Suppressor macrophage treated with lipopolysaccharide for 1 hour (primary cell): ENCODE measurements around the gene CNTLN.

Source experiments
- DNase-seq, 3 donors: peaks; one replicate each; pipeline ENCODE4 v3.0.0-alpha.2; 2020 to 2022

CNTLN gene

DNA sequence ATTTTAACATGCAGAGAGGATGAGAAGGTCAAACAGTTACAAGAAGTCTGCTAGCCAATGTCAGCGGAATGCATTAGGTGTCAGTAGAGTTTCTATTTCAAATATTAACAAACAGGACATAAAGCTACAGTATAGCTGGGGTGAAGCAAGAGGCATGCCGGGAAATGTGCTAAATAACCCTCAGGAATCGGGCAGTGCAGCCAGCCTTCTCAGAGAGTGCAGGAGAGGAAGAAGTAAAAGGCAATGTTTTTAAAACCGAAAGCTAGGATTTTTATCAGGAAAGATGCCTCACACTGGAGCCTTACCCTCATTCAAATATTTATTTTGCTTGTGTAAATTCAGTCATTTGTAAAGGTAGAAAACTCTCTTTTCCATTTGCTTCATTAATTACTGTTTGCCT, 384.9 kb downstream of the CNTLN start:
- DNase-seq: peak in 1 of 3 donors; percentile 6

DNA sequence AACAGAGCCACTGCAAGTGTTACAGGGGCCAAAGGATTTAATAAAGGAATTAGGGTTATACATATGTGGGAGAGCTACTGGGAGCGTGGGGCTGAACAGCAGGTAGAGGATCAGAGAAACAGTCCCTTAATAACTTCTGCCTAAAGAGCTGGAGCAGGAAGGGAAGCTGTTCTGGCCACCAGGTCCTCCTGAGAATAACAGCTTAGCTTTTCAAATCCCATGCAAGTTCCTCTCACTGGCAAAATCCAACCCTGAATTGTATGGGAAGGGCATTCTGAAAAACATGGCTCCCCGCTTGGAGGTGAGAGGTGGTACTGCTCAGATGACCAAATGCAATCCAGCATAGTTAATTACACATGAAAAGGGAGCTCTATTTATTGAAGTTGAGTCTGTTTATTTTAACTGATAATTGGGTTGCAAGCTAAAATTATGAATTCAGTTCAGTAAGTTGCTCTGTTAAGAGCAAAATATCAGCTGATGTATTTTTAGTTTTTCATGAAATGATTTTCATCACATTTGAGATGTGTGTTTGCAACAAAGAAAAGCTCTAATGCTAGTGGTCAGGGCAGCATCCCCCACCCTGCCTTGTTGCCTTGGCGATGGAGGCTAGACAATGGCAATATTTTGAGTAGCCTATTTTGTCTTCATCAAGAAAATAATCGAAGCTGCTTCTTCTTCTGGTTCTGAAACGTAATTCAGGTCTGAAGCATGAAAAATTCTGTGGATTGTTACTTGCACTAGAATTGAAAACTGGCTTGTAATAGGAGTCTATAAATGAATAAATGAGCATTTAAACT, 385.6 kb downstream of the CNTLN start:
- no peak for DNase-seq

GRCh38 chr9:17521100-17521855, 386.4 kb downstream of the CNTLN start:
- no peak for DNase-seq

DNA sequence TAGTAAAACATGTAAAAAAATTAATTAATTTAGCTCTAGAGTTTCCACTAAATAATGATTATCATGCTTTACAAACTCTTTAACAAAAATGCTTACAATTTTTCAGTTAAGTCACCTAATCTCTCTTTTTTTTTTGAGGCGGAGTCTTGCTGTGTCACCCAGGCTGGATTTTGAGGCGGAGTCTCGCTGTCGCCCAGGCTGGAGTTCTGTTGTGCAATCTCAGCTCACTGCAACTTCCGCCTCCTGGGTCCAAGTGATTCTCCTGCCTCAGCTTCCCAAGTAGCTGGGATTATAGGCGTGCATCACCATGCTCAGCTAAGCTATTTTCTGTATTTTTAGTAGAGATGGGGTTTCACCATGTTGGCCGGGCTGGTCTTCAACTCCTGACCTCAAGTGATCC, 391.9 kb downstream of the CNTLN start:
- DNase-seq: peak; percentile 26 to 34 (median 30)

- peak in 2 of 3 donors; percentile 21 to 22 for DNase-seq
These were observed 394.0 kb downstream of the CNTLN start for GRCh38 chr9:17528859-17529258.

DNA sequence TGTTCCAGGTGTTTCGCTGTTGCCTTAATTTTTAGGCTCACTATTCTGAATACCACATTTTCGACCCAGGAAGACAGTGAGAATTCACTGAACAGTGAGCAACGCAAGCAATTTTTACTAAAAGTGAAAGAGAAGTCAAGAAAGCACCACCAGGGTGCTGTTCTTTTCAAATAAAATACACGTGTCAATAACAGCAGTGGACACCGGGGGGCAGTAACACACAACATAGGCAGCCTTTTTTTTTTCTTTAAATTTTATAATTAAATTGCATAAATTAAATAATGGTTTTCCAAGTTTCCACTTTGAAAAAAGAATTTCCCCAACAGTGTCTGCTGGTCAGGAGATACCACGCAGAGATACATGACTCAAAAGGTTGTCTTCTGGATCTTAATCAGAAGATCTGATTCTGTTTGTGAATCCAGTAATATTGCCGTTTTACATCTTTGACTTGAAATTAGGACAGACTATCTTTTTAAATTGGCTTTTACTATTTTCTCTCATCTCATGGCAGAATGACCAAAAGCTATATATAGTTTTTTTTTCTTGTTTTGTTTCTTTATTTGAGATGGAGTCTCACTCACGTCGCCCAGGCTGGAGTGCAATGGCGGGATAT, 396.9 kb downstream of the CNTLN start:
- peak; percentile 53 to 67 (median 62) for DNase-seq

DNA sequence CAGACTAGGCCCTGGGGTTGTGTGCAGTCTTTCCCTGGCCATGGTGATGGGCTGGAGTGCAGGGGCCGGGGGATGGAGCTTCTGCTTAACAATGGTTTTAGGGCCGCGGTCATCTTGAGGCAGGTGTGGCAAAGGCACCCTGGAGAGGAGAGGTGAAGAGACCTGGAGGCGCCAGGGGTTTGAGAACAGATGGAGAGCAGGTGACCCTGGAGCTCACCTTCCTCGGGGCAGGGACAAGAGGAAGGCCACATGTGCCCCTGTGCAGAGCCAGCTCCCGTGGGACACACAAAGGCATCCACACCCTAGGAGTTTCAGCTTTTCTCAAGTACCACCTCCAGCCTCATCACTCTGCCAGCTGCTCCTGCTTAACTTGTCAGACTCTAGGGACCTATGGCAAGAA, 397.6 kb downstream of the CNTLN start:
- no peak for DNase-seq

DNA sequence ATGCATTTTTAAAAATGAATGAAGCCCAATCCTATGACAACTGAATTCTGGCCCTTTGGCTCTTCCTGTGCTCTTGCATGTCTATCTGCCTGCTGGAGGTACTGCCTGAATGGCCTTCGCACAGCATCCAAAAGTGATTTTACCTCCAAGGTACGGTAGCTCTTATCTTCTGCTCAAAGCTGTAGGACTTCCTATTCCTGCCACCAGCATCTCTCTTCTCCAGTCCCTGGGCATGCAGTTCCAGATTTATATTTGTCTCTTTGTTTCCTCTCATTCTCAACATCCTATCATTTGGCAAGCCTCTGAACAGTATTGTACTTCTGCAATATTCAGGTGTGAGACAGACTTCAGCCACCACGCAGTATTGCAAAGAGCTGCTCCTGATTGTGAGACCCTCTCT, 400.3 kb downstream of the CNTLN start:
- no peak for DNase-seq

GRCh38 chr9:17536027-17536426, 401.2 kb downstream of the CNTLN start:
- DNase-seq: no peak

DNA sequence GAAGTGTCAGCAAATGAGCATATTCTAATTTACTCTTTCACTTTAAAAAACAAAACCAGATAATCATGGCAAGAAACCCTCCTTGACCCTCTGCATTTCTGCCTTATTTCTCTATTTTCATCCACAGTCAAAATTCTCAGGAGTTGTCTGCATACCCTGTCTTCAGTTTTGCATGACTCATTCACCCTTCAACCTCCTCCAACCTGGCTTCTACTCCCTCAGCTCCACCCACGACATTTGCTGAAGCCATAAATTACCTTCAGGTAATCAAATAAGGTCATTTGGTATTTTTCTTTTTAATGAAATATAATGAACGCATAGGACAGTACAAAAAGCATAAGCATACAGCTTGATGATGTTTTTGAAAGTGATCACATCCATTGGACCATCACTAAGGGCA, 416.2 kb downstream of the CNTLN start:
- no peak for DNase-seq
